Measurements from ENCODE around the gene METTL25B. TPM values are rescaled to one million over a fixed set of nuclear protein-coding genes. Genes with fewer than 3 reads are reported as not detected.

Gene METTL25B
- polyA plus RNA-seq, 1 donor from 2014 or later = 13.1 TPM

GRCh38 chr1:156681196-156681960 lies 46.9 kb upstream of the METTL25B start:
- Histone ChIP-seq H3K9ac (ENCODE audit: low read length) (no peak overlapping the region), H2AFZ (ENCODE audit: low read depth, low read length) (no peak overlapping the region), H3K4me2 (ENCODE audit: low read length) (no peak overlapping the region), H3K27me3 (ENCODE audit: insufficient read depth, low read depth, low read length) (peaks cover 4% of the 10 kb centered on the region), H3K9me2 (ENCODE audit: insufficient read depth, low read length) (no peaks in the 10 kb centered on the region), H3K9me3 (ENCODE audit: low read length) (no peaks in the 10 kb centered on the region), H3K79me2 (replicated peaks; ENCODE audit: insufficient read depth, low read length) (peaks cover 15% of the 10 kb centered on the region), H3K36me3 (ENCODE audit: insufficient read depth, low read length) (no peaks in the 10 kb centered on the region), H4K20me1 (ENCODE audit: insufficient read depth) (no peaks in the 10 kb centered on the region), H3F3A (ENCODE audit: insufficient read depth, low read length, poor library complexity, severe bottlenecking) (no peaks in the 10 kb centered on the region), H3K4me3 (ENCODE audit: low read length) (no peak overlapping the region), H3K27ac (ENCODE audit: low read length) (no peak overlapping the region)
- TF ChIP-seq, protein P1, sequence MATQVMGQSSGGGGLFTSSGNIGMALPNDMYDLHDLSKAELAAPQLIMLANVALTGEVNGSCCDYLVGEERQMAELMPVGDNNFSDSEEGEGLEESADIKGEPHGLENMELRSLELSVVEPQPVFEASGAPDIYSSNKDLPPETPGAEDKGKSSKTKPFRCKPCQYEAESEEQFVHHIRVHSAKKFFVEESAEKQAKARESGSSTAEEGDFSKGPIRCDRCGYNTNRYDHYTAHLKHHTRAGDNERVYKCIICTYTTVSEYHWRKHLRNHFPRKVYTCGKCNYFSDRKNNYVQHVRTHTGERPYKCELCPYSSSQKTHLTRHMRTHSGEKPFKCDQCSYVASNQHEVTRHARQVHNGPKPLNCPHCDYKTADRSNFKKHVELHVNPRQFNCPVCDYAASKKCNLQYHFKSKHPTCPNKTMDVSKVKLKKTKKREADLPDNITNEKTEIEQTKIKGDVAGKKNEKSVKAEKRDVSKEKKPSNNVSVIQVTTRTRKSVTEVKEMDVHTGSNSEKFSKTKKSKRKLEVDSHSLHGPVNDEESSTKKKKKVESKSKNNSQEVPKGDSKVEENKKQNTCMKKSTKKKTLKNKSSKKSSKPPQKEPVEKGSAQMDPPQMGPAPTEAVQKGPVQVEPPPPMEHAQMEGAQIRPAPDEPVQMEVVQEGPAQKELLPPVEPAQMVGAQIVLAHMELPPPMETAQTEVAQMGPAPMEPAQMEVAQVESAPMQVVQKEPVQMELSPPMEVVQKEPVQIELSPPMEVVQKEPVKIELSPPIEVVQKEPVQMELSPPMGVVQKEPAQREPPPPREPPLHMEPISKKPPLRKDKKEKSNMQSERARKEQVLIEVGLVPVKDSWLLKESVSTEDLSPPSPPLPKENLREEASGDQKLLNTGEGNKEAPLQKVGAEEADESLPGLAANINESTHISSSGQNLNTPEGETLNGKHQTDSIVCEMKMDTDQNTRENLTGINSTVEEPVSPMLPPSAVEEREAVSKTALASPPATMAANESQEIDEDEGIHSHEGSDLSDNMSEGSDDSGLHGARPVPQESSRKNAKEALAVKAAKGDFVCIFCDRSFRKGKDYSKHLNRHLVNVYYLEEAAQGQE (IDR thresholded peaks at IDR 0.05; ENCODE audit: borderline replicate concordance) = no peak
- TF ChIP-seq MXI1 (conservative IDR thresholded peaks at IDR 0.05; ENCODE audit: poor library complexity, severe bottlenecking) (no peak), RAD21 (conservative IDR thresholded peaks at IDR 0.05) (no peak), EP300 (conservative IDR thresholded peaks at IDR 0.05; ENCODE audit: poor library complexity, severe bottlenecking) (no peak), SMC3 (conservative IDR thresholded peaks at IDR 0.05; ENCODE audit: poor library complexity) (no peak), EZH2 (IDR thresholded peaks at IDR 0.05; ENCODE audit: borderline replicate concordance, insufficient read depth, low read length, poor library complexity, severe bottlenecking) (no peak), POLR2AphosphoS5 (IDR thresholded peaks at IDR 0.05) (no peak), TAF1 (IDR thresholded peaks at IDR 0.05; ENCODE audit: low read depth) (no peak)
- TF ChIP-seq, protein P2, sequence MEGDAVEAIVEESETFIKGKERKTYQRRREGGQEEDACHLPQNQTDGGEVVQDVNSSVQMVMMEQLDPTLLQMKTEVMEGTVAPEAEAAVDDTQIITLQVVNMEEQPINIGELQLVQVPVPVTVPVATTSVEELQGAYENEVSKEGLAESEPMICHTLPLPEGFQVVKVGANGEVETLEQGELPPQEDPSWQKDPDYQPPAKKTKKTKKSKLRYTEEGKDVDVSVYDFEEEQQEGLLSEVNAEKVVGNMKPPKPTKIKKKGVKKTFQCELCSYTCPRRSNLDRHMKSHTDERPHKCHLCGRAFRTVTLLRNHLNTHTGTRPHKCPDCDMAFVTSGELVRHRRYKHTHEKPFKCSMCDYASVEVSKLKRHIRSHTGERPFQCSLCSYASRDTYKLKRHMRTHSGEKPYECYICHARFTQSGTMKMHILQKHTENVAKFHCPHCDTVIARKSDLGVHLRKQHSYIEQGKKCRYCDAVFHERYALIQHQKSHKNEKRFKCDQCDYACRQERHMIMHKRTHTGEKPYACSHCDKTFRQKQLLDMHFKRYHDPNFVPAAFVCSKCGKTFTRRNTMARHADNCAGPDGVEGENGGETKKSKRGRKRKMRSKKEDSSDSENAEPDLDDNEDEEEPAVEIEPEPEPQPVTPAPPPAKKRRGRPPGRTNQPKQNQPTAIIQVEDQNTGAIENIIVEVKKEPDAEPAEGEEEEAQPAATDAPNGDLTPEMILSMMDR (IDR thresholded peaks at IDR 0.05; ENCODE audit: poor library complexity, severe bottlenecking) = no peak

- TF ChIP-seq, protein P2 (IDR thresholded peaks at IDR 0.05; ENCODE audit: poor library complexity, severe bottlenecking) = no peak
- TF ChIP-seq SMC3 (conservative IDR thresholded peaks at IDR 0.05; ENCODE audit: poor library complexity) = no peak
- no peak for TF ChIP-seq EZH2 (IDR thresholded peaks at IDR 0.05; ENCODE audit: borderline replicate concordance, insufficient read depth, low read length, poor library complexity, severe bottlenecking)
- no peak for TF ChIP-seq RAD21 (conservative IDR thresholded peaks at IDR 0.05)
- TF ChIP-seq, protein P1 (IDR thresholded peaks at IDR 0.05; ENCODE audit: borderline replicate concordance) = no peak
- TF ChIP-seq EP300 (conservative IDR thresholded peaks at IDR 0.05; ENCODE audit: poor library complexity, severe bottlenecking) = no peak
- TF ChIP-seq TAF1 (IDR thresholded peaks at IDR 0.05; ENCODE audit: low read depth) = no peak
- no peak for TF ChIP-seq MXI1 (conservative IDR thresholded peaks at IDR 0.05; ENCODE audit: poor library complexity, severe bottlenecking)
- no peak for TF ChIP-seq POLR2AphosphoS5 (IDR thresholded peaks at IDR 0.05)
- H2AFZ ChIP-seq (ENCODE audit: low read depth, low read length) = no peak overlapping the region
These were observed 45.9 kb upstream of the METTL25B start for GRCh38 chr1:156682166-156682890.

More at GRCh38 chr1:156682166-156682890, 45.9 kb upstream of the METTL25B start:
- no peaks in the 10 kb centered on the region for H3K36me3 ChIP-seq (ENCODE audit: insufficient read depth, low read length)
- no peak overlapping the region for H3K4me2 ChIP-seq (ENCODE audit: low read length)
- no peaks in the 10 kb centered on the region for H3K9me2 ChIP-seq (ENCODE audit: insufficient read depth, low read length)
- H3F3A ChIP-seq (ENCODE audit: insufficient read depth, low read length, poor library complexity, severe bottlenecking) = no peaks in the 10 kb centered on the region
- no peaks in the 10 kb centered on the region for H3K9me3 ChIP-seq (ENCODE audit: low read length)
- no peaks in the 10 kb centered on the region for H3K27me3 ChIP-seq (ENCODE audit: insufficient read depth, low read depth, low read length)
- peaks cover 7% of the 10 kb centered on the region for H3K79me2 ChIP-seq (replicated peaks; ENCODE audit: insufficient read depth, low read length)
- no peak overlapping the region for H3K9ac ChIP-seq (ENCODE audit: low read length)
- no peak overlapping the region for H3K4me3 ChIP-seq (ENCODE audit: low read length)
- no peaks in the 10 kb centered on the region for H4K20me1 ChIP-seq (ENCODE audit: insufficient read depth)
- H3K27ac ChIP-seq (ENCODE audit: low read length) = no peak overlapping the region
